Measurements from ENCODE around the gene ZSWIM6. TPM values are rescaled to one million over a fixed set of nuclear protein-coding genes. Genes with fewer than 3 reads are reported as not detected.

The ZSWIM6 gene
- total and polyA plus RNA-seq, 2 of the 4 experiments (the other 2 are of a cell fraction) = 10.8 to 14.1 TPM

- WGBS, 2 experiments (ENCODE audit: extremely low coverage in 2 of 2, insufficient read length in 1 of 2) = 100% methylated on average over 1 of the region's 3 CpGs; no CpG with 5 or more reads in 1 of the 2 experiments
- peaks cover 12% of the 10 kb centered on the region for H3K4me1 ChIP-seq (ENCODE audit: control insufficient read depth, insufficient read depth, low read length)
- CTCF ChIA-PET = interaction anchor here (0.9 kb wide), 2 partner anchors 10 to 13 kb away, joined by 3 read pairs; no protein-coding TSS in a partner anchor
- H3K56ac ChIP-seq (ENCODE audit: extremely low read depth, insufficient read depth, low read length) = no peak overlapping the region
- POLR2A ChIA-PET (ENCODE audit: unreplicated experiment) = no interaction called here
- H3K4me3 ChIP-seq (ENCODE audit: insufficient read depth, low read depth, low read length) = no peak overlapping the region
- no peak overlapping the region for H2BK20ac ChIP-seq (ENCODE audit: low read depth, low read length)
- BruUV-seq (replicated peaks) = no TSS peak
- ATAC-seq (ENCODE audit: low read depth) = no peak
- no peak overlapping the region for H3K9ac ChIP-seq (ENCODE audit: low read depth, low read length)
- 0 out of 2 replicates have a peak overlapping the region, but pooled peaks have one; percentile 4 for H3K23ac ChIP-seq (ENCODE audit: low read depth, low read length)
- peak overlapping the region; percentile 27; the same call in 1 of the 2 replicates for H3K27ac ChIP-seq (ENCODE audit: insufficient read depth, low read length)
- H4K8ac ChIP-seq (ENCODE audit: low read depth in 2 of 2, low read length in 2 of 2) = peak overlapping the region in 1 of 2 experiments; percentile 56; a peak in 1 of 4 replicates
- peaks cover 22% of the 10 kb centered on the region for H3K9me1 ChIP-seq (ENCODE audit: insufficient read depth, low read length)
- dilution Hi-C loops (cut with HindIII; ENCODE audit: low sequenced_read_pairs, unreplicated experiment) = no loop called here
- in situ Hi-C loops (cut with MboI; ENCODE audit: low sequenced_read_pairs) = loop anchor here (25.0 kb wide), 1 partner anchor 465 kb away; no protein-coding TSS in a partner anchor
- no peaks in the 10 kb centered on the region for H3K36me3 ChIP-seq (ENCODE audit: control insufficient read depth, insufficient read depth, low read length)
- DNase-seq = no peak
- peak overlapping the region; percentile 7; the same call in 1 of the 2 replicates for H2AK5ac ChIP-seq (ENCODE audit: low read depth, low read length)
- 0 out of 2 replicates have a peak, but pooled peaks have one; percentile 23 for TF ChIP-seq RFX5 (IDR thresholded peaks at IDR 0.05; ENCODE audit: low read depth, low read length)
- TF ChIP-seq CEBPB (IDR thresholded peaks at IDR 0.05; ENCODE audit: low read depth, low read length) = peak; percentile 87
- no peak for TF ChIP-seq CHD1 (IDR thresholded peaks at IDR 0.05; ENCODE audit: low read depth, low read length)
- no peak for TF ChIP-seq MAFK (IDR thresholded peaks at IDR 0.05; ENCODE audit: low read depth, low read length)
- no peak for TF ChIP-seq RCOR1 (IDR thresholded peaks at IDR 0.05; ENCODE audit: insufficient replicate concordance, low read length)
- H3K9me3 ChIP-seq (ENCODE audit: control insufficient read depth, insufficient read depth, low read length) = no peaks in the 10 kb centered on the region
- peaks cover 23 to 63% of the 10 kb centered on the region in 2 experiments for H3K79me1 ChIP-seq (ENCODE audit: low read depth in 1 of 2, low read length in 2 of 2)
- 0 out of 2 replicates have a peak overlapping the region, but pooled peaks have one; percentile 23 for H4K91ac ChIP-seq (ENCODE audit: insufficient read depth, low read depth, low read length)
- H2BK5ac ChIP-seq (ENCODE audit: low read depth, low read length, poor library complexity, severe bottlenecking) = peak overlapping the region; percentile 30
- intact Hi-C loops (cut with micrococcal nuclease) = no loop called here
- H2AK9ac ChIP-seq (replicated peaks; ENCODE audit: low read depth, low read length, poor library complexity) = no peak overlapping the region
- no peak overlapping the region for H2BK15ac ChIP-seq (ENCODE audit: low read depth, low read length)
- no peak overlapping the region for H3K4me2 ChIP-seq (ENCODE audit: low read depth, low read length)
- H3K27me3 ChIP-seq (ENCODE audit: control insufficient read depth, insufficient read depth, low read length) = no peaks in the 10 kb centered on the region
- H3K14ac ChIP-seq (replicated peaks; ENCODE audit: low read depth, low read length) = 0 out of 2 replicates have a peak overlapping the region, but pooled peaks have one; percentile 2
- H3K4ac ChIP-seq (ENCODE audit: low read depth, low read length) = no peak overlapping the region
- H4K20me1 ChIP-seq (ENCODE audit: insufficient read depth, low read length) = peaks cover 90% of the 10 kb centered on the region
- H2AFZ ChIP-seq (replicated peaks; ENCODE audit: low read length, poor library complexity) = no peak overlapping the region
- no peak overlapping the region for H3K18ac ChIP-seq (ENCODE audit: low read depth, low read length)
- H2BK120ac ChIP-seq (ENCODE audit: low read depth, low read length) = no peak overlapping the region
- no peak overlapping the region for H4K5ac ChIP-seq (ENCODE audit: low read depth, low read length)
Measured at GRCh38 chr5:61347080-61347479, 15.0 kb downstream of the ZSWIM6 start.
